ENCODE measurements around the gene TBC1D4.

DNA sequence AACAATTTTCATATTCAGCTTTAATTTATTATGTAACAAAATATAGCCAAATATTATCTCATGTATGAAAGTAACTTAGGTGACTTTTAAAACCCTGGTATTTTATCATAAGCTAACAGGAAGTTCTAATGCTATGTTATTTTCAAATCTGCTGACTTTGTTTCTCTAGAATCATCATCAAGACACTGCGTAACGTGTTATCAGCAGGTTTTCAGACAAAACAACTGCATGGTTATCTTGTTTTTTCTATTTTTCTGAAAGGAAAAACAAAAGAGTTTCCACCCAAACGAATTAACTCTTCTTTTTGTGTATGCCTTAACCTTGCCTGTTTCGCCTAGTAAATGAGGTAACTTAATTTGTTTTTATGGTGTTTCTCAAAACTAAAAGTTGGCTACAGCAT is 156.3 kb downstream of the TBC1D4 start:
- TF ChIP-seq, protein P1, sequence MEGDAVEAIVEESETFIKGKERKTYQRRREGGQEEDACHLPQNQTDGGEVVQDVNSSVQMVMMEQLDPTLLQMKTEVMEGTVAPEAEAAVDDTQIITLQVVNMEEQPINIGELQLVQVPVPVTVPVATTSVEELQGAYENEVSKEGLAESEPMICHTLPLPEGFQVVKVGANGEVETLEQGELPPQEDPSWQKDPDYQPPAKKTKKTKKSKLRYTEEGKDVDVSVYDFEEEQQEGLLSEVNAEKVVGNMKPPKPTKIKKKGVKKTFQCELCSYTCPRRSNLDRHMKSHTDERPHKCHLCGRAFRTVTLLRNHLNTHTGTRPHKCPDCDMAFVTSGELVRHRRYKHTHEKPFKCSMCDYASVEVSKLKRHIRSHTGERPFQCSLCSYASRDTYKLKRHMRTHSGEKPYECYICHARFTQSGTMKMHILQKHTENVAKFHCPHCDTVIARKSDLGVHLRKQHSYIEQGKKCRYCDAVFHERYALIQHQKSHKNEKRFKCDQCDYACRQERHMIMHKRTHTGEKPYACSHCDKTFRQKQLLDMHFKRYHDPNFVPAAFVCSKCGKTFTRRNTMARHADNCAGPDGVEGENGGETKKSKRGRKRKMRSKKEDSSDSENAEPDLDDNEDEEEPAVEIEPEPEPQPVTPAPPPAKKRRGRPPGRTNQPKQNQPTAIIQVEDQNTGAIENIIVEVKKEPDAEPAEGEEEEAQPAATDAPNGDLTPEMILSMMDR (IDR thresholded peaks at IDR 0.05) = no peak
- no peak for TF ChIP-seq POLR2AphosphoS5 (IDR thresholded peaks at IDR 0.05)

Data from prostate gland (tissue), 2 donors.